IPS-20b (cell line): ENCODE data around the gene RPUSD2.
"Not testable (repeated sequence)": the region's sequence is repeated elsewhere in the genome, so short reads cannot be mapped to it uniquely, and the experiment has no call there.

Experiments used
- H3K27ac ChIP-seq: one replicate; pipeline ENCODE4 v1.5.1; 2013; ENCODE audit warnings: low read length
- H3K27me3 ChIP-seq: 2 replicates; pipeline ENCODE4 v1.6.1; 2013; ENCODE audit warnings: mild to moderate bottlenecking, low read length, inconsistent platforms; ENCODE audit not compliant: insufficient read depth
- H3K36me3 ChIP-seq: 2 replicates; pipeline ENCODE4 v1.6.1; 2013; ENCODE audit warnings: low read depth, mild to moderate bottlenecking, inconsistent platforms, low read length, moderate library complexity; ENCODE audit not compliant: insufficient read depth
- H3K4me1 ChIP-seq: 2 replicates; pipeline ENCODE4 v1.6.1; 2013; ENCODE audit warnings: mild to moderate bottlenecking, control low read depth, inconsistent platforms, low read length, moderate library complexity; ENCODE audit not compliant: insufficient read depth
- H3K4me3 ChIP-seq: 2 replicates; pipeline ENCODE4 v1.5.1; 2013; ENCODE audit warnings: mild to moderate bottlenecking, low read length, inconsistent platforms
- H3K9ac ChIP-seq: 2 replicates; pipeline ENCODE4 v1.6.1; 2013; ENCODE audit warnings: low read depth, mild to moderate bottlenecking, inconsistent platforms, low read length, moderate library complexity
- H3K9me3 ChIP-seq: 2 replicates; pipeline ENCODE4 v1.6.1; 2013; ENCODE audit warnings: mild to moderate bottlenecking, low read depth, low read length, inconsistent platforms; ENCODE audit not compliant: insufficient read depth

The RPUSD2 gene

DNA sequence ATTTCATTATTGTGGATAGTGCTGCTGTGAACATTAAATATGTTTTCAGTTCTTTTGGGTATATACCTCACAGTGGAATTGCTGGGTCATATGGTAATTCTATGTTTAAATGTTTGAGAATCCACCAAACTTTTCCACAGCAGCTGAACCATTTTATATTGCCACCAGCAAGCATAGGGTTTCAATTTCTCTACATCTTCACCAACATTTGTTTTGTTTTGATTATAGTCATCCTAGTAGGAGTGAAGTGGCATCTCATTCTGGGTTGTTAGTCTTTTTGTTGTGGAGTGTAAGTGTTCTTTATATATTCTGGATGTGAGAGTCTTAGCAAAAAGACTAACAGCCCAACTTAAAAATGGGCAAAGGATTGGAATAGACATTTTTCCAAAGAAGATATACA is 6.0 kb downstream of the RPUSD2 start:
- no peaks in the 10 kb centered on the region for H3K9me3 ChIP-seq
- peaks cover 3% of the 10 kb centered on the region; the same call in 1 of the 2 replicates for H3K4me1 ChIP-seq
- no peak overlapping the region for H3K4me3 ChIP-seq
- H3K27ac ChIP-seq = no peak overlapping the region
- H3K9ac ChIP-seq = no peak overlapping the region
- H3K36me3 ChIP-seq = peaks cover 42% of the 10 kb centered on the region
- H3K27me3 ChIP-seq = no peaks in the 10 kb centered on the region

DNA sequence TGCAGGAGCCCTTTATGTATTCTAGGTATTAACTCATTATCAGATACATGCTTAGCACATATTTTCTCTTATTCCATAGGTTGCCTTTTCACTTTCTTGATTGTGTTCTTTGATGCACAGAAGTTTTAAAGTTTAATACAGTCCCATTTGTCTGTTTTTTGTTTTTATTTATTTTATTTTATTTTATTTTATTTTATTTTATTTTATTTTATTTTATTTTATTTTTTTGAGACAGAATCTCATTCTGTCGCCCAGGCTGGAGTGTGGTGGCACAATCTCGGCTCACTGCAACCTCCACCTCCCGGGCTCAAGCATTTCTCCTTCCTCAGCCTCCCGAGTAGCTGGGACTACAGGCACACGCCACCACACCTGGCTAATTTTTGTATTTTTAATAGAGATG is 7.8 kb downstream of the RPUSD2 start:
- not testable (repeated sequence) for H3K4me1 ChIP-seq, H3K9ac ChIP-seq, H3K9me3 ChIP-seq, H3K27ac ChIP-seq, H3K4me3 ChIP-seq, H3K27me3 ChIP-seq
- peaks cover 34% of the 10 kb centered on the region for H3K36me3 ChIP-seq

GRCh38 chr15:40578892-40579291 is 9.8 kb downstream of the RPUSD2 start:
- peaks cover 17% of the 10 kb centered on the region for H3K36me3 ChIP-seq
- no peaks in the 10 kb centered on the region for H3K27me3 ChIP-seq
- H3K4me3 ChIP-seq = no peak overlapping the region
- H3K27ac ChIP-seq = no peak overlapping the region
- no peaks in the 10 kb centered on the region for H3K9me3 ChIP-seq
- H3K9ac ChIP-seq = no peak overlapping the region
- no peaks in the 10 kb centered on the region for H3K4me1 ChIP-seq

DNA sequence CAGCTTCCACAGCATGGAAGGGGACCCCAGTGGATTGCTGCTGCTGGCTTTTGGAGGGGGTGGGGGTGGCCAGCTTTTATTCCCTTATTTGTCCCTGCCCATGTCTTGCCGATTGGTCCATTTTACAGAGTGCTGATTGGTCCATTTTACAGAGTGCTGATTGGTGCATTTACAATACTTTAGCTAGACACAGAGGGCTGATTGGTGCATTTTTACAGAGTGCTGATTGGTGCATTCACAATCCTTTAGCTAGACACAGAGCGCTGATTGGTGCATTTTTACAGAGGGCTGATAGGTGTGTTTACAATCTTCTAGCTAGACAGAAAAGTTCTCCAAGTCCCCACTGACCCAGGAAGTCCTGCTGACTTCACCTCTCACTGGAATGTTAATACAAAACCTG is 12.7 kb downstream of the RPUSD2 start:
- H3K4me1 ChIP-seq, H3K9me3 ChIP-seq, H3K4me3 ChIP-seq, H3K36me3 ChIP-seq, H3K9ac ChIP-seq, H3K27ac ChIP-seq, H3K27me3 ChIP-seq: not testable (repeated sequence)

GRCh38 chr15:40582726-40583246 is 13.7 kb downstream of the RPUSD2 start:
- no peaks in the 10 kb centered on the region for H3K9me3 ChIP-seq
- no peak overlapping the region for H3K9ac ChIP-seq
- no peaks in the 10 kb centered on the region for H3K4me1 ChIP-seq
- no peaks in the 10 kb centered on the region for H3K36me3 ChIP-seq
- no peak overlapping the region for H3K27ac ChIP-seq
- no peak overlapping the region for H3K4me3 ChIP-seq
- H3K27me3 ChIP-seq = no peaks in the 10 kb centered on the region

DNA sequence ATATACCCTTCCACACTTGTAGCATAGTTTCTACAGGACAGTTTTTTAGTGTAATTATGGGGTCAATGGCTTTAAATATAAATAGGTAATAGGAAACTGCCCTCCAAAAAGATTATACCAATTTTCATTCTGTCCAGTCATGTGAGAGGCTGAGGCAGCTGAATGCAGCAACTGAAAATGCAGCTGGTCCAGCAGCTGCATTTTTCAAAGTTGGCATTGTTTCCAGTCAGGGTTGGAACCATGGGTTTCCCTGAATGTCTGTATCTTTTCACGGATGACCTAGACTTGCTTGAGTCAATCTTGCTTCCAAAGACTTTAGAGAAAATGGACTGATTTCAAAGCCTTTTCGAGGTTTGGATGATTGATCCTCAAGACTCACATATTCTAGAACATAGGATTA is 15.1 kb downstream of the RPUSD2 start:
- Histone ChIP-seq H3K4me1 (no peaks in the 10 kb centered on the region), H3K4me3 (no peak overlapping the region), H3K36me3 (no peaks in the 10 kb centered on the region), H3K9me3 (no peaks in the 10 kb centered on the region), H3K9ac (no peak overlapping the region), H3K27me3 (no peaks in the 10 kb centered on the region), H3K27ac (no peak overlapping the region)

DNA sequence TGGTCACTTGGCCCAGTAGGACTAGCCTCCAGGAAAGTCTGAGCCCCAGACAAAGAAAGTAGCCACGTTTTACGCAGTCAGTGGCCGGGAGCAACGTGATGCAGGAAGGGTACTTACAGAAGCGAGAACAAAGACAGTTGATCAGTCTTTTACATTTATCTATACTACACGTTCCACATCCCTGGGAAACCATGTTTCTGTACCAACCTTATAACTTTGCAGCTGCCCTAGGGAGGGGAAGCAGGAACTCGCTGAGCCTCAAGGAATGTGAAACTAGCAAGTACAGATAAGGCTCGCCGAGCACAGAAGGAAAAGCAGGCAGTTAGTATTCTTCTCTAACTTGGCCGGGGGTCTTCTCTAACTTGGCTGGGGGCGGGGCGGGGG is 21.6 kb downstream of the RPUSD2 start:
- no peak overlapping the region for H3K9ac ChIP-seq
- H3K27ac ChIP-seq = no peak overlapping the region
- H3K9me3 ChIP-seq = no peaks in the 10 kb centered on the region
- H3K27me3 ChIP-seq = no peaks in the 10 kb centered on the region
- H3K4me1 ChIP-seq = peaks cover 4% of the 10 kb centered on the region; the same call in 1 of the 2 replicates
- H3K4me3 ChIP-seq = no peak overlapping the region
- no peaks in the 10 kb centered on the region for H3K36me3 ChIP-seq

GRCh38 chr15:40591389-40591788 is 22.3 kb downstream of the RPUSD2 start:
- Histone ChIP-seq H3K9ac (no peak overlapping the region), H3K36me3 (no peaks in the 10 kb centered on the region), H3K27me3 (no peaks in the 10 kb centered on the region), H3K4me1 (peaks cover 4% of the 10 kb centered on the region; the same call in 1 of the 2 replicates), H3K4me3 (peak overlapping the region; percentile 48), H3K9me3 (no peaks in the 10 kb centered on the region), H3K27ac (no peak overlapping the region)

DNA sequence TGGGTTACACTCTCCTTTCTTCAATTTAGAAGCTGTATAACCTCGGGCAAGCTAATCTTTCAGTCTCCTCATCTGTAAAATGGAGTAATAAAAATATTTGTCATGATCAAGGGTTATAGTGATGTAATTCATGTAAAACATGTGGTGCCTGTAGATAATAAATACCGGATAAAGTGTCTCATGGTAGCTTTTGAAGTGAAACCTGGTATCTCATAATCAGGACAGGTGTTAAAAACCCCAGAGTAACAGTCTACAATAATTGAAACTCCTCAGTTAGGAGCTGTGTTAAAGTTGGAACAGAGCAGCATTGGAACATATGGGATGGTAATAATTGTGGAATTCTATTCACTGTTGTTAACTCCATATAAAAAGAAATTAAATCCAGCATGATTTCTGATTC is 24.1 kb downstream of the RPUSD2 start:
- Histone ChIP-seq H3K4me3 (no peak overlapping the region), H3K27ac (no peak overlapping the region)

GRCh38 chr15:40593588-40594428 is 24.7 kb downstream of the RPUSD2 start, which contains the start of gene KNL1:
Gene KNL1 (plus strand): TSS chr15:40594249. CDS start chr15:40602932, 8,683 bp downstream.
- peak within 1 kb of the TSS; percentile 86 for H3K4me3 ChIP-seq
- H3K27me3 ChIP-seq = no peaks in the 10 kb centered on the region
- peak within 1 kb of the TSS; percentile 63 for H3K27ac ChIP-seq
- no peaks in the 10 kb centered on the region for H3K9me3 ChIP-seq
- peak within 1 kb of the TSS; percentile 90 for H3K9ac ChIP-seq
- H3K36me3 ChIP-seq = no peaks in the 10 kb centered on the region
- peaks cover 4% of the 10 kb centered on the region; the same call in 1 of the 2 replicates for H3K4me1 ChIP-seq

More for the DNA sequence above, 24.1 kb downstream of the RPUSD2 start:
- Histone ChIP-seq H3K4me1 (peaks cover 4% of the 10 kb centered on the region; the same call in 1 of the 2 replicates), H3K9me3 (no peaks in the 10 kb centered on the region), H3K9ac (no peak overlapping the region), H3K36me3 (no peaks in the 10 kb centered on the region), H3K27me3 (no peaks in the 10 kb centered on the region)

GRCh38 chr15:40594429-40594836 is 25.3 kb downstream of the RPUSD2 start:
- Histone ChIP-seq H3K36me3 (no peaks in the 10 kb centered on the region), H3K9ac (peak overlapping the region; percentile 90), H3K27ac (peak overlapping the region; percentile 63), H3K4me1 (peaks cover 4% of the 10 kb centered on the region; the same call in 1 of the 2 replicates), H3K9me3 (no peaks in the 10 kb centered on the region), H3K4me3 (peak overlapping the region; percentile 86), H3K27me3 (no peaks in the 10 kb centered on the region)

DNA sequence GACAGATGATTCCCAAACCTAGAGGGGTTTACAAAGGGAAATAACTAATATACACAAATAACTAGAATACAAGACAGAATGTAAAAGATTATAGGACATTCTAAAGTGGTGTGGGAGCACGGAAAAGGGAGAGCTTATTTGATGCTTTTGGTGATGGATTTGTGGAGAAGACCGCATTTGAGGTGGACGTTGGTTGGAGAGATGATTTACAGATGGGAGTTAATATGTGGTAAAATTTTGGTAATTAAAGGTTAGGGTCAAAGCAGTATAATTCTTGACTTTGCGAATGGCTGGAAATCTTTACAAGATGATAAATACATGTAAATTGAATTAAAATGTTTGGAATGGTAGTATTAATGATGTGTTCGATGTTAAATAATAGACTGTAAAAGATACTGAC is 26.1 kb downstream of the RPUSD2 start:
- H3K27me3 ChIP-seq = no peaks in the 10 kb centered on the region
- H3K36me3 ChIP-seq = no peaks in the 10 kb centered on the region
- no peaks in the 10 kb centered on the region for H3K9me3 ChIP-seq
- peaks cover 4% of the 10 kb centered on the region; the same call in 1 of the 2 replicates for H3K4me1 ChIP-seq
- H3K9ac ChIP-seq = peak overlapping the region; percentile 90; the same call in 1 of the 2 replicates
- H3K4me3 ChIP-seq = peak overlapping the region; percentile 86
- no peak overlapping the region for H3K27ac ChIP-seq
